Epithelial cell of esophagus (primary cell): ENCODE results near the gene C12orf57.

ENCODE experiments used
- DNase-seq: peaks from one replicate; pipeline ENCODE4 v3.0.0; 2010; ENCODE audit warnings: low read depth
- H3K4me3 ChIP-seq: 2 replicates; pipeline ENCODE4 v1.5.1; 2011; ENCODE audit warnings: mild to moderate bottlenecking, low read length, control low read depth
- TF ChIP-seq, protein P1 (sequence below): IDR thresholded peaks from 2 replicates; pipeline ENCODE4 v1.5.1; 2011; ENCODE audit warnings: low read depth, mild to moderate bottlenecking, low read length, control low read depth, inconsistent platforms; ENCODE audit not compliant: insufficient read depth; ENCODE audit errors: missing control alignments

Gene C12orf57

DNA sequence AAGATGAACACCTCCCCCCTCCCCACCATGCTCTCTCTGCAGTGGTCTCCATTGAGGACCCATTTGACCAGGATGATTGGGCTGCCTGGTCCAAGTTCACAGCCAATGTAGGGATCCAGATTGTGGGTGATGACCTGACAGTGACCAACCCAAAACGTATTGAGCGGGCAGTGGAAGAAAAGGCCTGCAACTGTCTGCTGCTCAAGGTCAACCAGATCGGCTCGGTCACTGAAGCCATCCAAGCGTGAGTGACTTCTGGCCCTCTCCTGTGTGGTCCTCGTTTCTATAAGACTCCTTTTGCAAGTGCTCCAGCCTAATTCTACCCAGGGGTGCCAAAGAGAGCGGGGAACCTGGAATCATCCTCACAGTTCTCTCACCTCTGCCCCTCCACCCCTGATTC lies 22.3 kb upstream of the C12orf57 start:
- TF ChIP-seq, protein P1, sequence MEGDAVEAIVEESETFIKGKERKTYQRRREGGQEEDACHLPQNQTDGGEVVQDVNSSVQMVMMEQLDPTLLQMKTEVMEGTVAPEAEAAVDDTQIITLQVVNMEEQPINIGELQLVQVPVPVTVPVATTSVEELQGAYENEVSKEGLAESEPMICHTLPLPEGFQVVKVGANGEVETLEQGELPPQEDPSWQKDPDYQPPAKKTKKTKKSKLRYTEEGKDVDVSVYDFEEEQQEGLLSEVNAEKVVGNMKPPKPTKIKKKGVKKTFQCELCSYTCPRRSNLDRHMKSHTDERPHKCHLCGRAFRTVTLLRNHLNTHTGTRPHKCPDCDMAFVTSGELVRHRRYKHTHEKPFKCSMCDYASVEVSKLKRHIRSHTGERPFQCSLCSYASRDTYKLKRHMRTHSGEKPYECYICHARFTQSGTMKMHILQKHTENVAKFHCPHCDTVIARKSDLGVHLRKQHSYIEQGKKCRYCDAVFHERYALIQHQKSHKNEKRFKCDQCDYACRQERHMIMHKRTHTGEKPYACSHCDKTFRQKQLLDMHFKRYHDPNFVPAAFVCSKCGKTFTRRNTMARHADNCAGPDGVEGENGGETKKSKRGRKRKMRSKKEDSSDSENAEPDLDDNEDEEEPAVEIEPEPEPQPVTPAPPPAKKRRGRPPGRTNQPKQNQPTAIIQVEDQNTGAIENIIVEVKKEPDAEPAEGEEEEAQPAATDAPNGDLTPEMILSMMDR, result no peak
- no peak for DNase-seq

DNA sequence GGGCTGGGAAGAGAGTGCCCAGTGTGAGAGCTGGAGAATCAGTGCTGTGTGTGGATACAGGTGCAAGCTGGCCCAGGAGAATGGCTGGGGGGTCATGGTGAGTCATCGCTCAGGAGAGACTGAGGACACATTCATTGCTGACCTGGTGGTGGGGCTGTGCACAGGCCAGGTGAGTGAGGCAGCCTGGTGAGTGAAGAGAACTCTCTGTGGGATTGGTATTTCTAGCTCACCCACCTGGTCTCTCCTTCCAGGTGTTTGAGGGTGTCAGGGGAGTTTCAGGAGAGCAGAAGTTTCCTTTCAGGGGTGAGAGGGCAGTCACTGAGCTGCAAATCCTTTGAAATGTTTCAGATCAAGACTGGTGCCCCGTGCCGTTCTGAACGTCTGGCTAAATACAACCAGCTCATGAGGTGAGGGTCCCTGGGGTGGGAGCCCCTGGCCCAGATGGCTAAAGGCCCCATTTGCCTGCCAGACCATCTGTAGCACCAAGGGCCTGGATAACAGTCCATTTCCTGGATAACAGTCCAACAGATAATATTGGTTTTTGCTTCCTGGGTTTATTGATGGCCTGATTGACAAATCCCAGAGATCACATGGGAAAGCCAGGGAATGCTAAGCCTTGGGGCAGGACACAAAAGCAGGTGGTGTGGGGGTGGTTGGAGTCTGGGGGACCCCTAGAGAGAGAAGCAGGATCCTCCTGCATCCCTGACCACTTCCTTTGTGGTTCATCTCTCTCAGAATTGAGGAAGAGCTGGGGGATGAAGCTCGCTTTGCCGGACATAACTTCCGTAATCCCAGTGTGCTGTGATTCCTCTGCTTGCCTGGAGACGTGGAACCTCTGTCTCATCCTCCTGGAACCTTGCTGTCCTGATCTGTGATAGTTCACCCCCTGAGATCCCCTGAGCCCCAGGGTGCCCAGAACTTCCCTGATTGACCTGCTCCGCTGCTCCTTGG lies 21.6 kb upstream of the C12orf57 start:
- TF ChIP-seq, protein P1, result no peak
- H3K4me3 ChIP-seq, result no peak overlapping the region
- DNase-seq, result no peak

More for the DNA sequence above, 22.3 kb upstream of the C12orf57 start:
- no peak overlapping the region for H3K4me3 ChIP-seq

DNA sequence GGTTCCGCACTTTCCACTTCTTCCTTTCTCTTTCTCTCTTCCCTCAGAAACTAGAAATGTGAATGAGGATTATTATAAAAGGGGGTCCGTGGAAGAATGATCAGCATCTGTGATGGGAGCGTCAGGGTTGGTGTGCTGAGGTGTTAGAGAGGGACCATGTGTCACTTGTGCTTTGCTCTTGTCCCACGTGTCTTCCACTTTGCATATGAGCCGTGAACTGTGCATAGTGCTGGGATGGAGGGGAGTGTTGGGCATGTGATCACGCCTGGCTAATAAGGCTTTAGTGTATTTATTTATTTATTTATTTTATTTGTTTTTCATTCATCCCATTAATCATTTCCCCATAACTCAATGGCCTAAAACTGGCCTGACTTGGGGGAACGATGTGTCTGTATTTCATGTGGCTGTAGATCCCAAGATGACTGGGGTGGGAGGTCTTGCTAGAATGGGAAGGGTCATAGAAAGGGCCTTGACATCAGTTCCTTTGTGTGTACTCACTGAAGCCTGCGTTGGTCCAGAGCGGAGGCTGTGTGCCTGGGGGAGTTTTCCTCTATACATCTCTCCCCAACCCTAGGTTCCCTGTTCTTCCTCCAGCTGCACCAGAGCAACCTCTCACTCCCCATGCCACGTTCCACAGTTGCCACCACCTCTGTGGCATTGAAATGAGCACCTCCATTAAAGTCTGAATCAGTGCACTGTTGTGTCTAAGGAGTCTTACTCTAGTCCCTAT lies 20.7 kb upstream of the C12orf57 start:
- TF ChIP-seq, protein P1, result no peak
- DNase-seq, result no peak
- no peak overlapping the region for H3K4me3 ChIP-seq

DNA sequence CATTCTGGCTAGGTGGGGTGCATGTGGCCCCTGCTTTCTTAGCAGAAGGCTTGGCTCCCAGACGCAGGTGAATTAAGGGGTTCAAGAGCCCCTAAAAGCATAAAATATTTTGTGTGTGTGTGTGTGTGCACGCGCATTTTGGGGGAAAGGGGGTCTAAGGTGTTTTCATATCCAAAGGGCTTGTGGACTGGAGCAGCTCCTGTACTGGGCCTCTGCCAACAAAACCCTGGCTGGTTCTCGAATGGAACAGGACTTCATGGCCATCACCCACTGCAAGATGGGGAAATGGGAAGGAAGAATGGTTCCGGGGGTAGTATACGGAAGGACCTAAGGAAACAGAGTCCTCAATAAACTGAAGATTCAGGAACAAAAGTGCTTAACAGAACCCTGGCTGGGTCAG lies 20.0 kb upstream of the C12orf57 start:
- no peak overlapping the region for H3K4me3 ChIP-seq
- no peak for DNase-seq
- TF ChIP-seq, protein P1, result no peak

DNA sequence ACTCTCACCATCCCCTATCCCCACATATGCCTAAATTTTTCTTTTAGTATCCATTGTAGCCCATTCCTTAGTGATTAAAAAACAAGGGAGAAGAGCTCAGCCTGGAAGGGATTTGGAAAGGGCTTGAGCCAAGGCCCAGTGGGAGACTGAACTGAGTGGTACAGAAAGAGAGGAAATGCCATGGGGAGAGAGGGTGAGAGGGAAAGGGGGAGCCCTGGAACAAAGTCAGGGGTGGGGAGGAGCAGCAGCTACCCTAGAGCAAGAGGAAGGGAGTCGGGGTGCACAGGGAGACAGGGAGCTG lies 18.6 kb upstream of the C12orf57 start:
- DNase-seq, result no peak
- TF ChIP-seq, protein P1, result no peak
- peak overlapping the region; percentile 61 for H3K4me3 ChIP-seq

DNA sequence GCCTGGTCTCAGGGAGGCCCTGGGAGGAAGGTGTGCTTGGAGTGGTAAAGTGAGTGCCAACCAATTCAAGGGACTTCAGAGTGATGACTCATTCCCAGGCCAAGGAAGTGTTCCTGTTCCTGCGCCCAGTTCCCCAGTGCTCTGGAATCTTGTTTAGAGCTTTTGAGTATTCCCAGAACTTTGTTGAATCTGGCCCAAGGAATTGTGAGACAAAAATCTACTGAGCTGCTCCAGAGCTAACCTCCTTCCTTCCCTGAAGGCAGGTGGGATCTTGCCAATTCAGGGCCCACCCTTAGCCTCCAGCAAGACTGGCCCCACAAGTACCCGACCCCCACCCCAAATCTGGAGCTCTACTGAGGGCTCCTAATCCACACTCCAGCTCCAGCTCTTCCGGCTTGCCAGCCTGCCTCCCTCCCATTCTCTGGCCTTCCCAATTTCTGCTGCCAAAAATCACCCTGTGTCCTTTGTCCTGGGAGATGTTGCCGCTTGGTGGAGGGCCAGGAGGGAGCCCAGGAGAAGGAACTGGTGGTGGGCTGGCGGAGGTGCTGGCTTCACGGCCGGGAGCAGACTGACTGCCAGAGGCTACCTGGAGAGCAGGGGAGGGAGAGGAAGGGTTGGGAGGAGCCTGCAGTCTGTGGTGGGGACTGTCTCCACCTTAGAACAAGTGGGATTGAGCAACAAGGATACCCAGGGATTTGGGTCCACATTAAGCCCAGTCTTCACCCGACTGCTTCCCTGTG lies 18.1 kb upstream of the C12orf57 start:
- TF ChIP-seq, protein P1, result no peak
- H3K4me3 ChIP-seq, result peak overlapping the region; percentile 61
- peak; percentile 89 for DNase-seq
